GM10248 (cell line): ENCODE data around the gene ACADSB.

ENCODE experiments used
- CTCF ChIA-PET: fragments of 300-600 bp; sonication (Branson Sonifier 250); formaldehyde crosslinking; extraction: SDS; loops from one replicate; lab custom pipeline; 2021; ENCODE audit warnings: antibody characterized with exemption; lab: Yijun Ruan, JAX
- POLR2A ChIA-PET: fragments of 350-650 bp; sonication (Branson Sonifier 250); formaldehyde crosslinking; extraction: SDS; loops from one replicate; lab custom pipeline; 2020; ENCODE audit warnings: antibody characterized with exemption; lab: Yijun Ruan, JAX
- DNase-seq: peaks from one replicate; pipeline ENCODE4 v3.0.0; 2012; ENCODE audit errors: extremely low spot score
- TF ChIP-seq, protein P1 (sequence below): IDR thresholded peaks from 2 replicates; pipeline ENCODE4 v1.5.1; 2012; ENCODE audit warnings: mild to moderate bottlenecking, low read depth; ENCODE audit errors: extremely low read depth, missing control alignments, control extremely low read depth

ACADSB gene

DNA sequence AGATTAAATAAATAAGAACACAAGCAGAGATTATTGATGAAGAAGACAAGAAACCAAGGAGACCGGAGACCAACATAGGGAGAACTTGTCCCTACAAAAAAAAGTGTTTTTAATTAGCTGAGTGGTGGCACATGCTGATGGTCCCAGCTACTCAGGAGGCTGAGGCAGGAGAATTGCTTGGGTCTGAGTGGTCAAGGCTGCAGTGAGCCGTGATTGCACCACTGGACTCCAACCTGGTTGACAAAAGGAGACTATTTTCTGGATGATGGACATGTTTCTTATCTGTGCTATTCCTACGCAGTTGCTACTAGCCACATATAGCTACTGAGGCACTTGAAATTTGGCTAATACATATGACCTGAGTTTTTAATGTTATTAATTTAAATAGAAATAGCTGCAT lies 9.9 kb upstream of the ACADSB start:
- no peak for DNase-seq
- ChIA-PET CTCF (interaction anchor here (1.2 to 12.2 kb wide), 4 partner anchors 8 to 44 kb away, joined by 3 to 107 read pairs (median 5); partner anchors contain the start of gene PSTK), POLR2A (interaction anchor here (1.3 kb wide), 1 partner anchor 9 kb away, joined by 3 read pairs; no protein-coding TSS in a partner anchor)
- TF ChIP-seq, protein P1, sequence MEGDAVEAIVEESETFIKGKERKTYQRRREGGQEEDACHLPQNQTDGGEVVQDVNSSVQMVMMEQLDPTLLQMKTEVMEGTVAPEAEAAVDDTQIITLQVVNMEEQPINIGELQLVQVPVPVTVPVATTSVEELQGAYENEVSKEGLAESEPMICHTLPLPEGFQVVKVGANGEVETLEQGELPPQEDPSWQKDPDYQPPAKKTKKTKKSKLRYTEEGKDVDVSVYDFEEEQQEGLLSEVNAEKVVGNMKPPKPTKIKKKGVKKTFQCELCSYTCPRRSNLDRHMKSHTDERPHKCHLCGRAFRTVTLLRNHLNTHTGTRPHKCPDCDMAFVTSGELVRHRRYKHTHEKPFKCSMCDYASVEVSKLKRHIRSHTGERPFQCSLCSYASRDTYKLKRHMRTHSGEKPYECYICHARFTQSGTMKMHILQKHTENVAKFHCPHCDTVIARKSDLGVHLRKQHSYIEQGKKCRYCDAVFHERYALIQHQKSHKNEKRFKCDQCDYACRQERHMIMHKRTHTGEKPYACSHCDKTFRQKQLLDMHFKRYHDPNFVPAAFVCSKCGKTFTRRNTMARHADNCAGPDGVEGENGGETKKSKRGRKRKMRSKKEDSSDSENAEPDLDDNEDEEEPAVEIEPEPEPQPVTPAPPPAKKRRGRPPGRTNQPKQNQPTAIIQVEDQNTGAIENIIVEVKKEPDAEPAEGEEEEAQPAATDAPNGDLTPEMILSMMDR, result no peak

DNA sequence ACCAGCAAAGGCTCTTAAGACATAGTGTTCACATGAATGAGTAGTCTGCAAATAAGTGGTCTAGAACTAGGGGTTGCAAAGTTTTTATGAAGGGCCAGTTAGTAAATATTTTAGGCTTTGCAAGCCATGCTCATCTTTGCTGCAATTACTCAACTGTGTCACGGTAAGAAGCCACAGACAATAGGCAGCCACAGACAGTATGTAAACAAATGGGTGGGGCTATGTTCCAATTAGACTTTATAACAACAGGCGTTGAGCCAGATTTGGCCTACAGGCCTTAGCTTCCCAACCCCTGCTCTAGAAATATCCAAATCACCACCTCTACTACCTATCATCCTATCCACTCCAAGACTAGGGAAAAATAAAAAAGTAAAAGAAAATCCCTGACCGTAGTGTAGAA lies 9.5 kb upstream of the ACADSB start:
- TF ChIP-seq, protein P1, result no peak
- ChIA-PET POLR2A (interaction anchor here (1.3 kb wide), 1 partner anchor 9 kb away, joined by 3 read pairs; no protein-coding TSS in a partner anchor), CTCF (interaction anchor here (1.2 to 12.2 kb wide), 4 partner anchors 8 to 44 kb away, joined by 3 to 107 read pairs (median 5); partner anchors contain the start of gene PSTK)
- no peak for DNase-seq

DNA sequence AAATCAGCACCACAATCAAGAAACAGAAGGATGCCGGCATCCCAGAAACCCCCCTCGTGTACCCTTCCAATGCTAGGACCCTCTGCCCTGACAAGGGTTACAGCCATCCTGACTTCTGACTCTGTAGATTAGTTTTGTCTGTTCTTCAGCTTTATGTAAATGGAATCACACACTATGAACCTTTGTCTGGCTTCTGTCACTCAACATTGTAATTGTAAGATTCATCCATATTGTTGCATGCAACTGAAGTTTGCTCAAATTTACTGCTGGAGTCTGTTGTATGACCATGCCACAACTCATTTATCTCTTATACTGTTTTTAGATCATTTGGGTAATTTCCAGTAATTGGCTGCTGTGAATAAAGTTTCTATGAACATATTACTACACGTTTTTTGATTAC lies 8.7 kb upstream of the ACADSB start:
- TF ChIP-seq, protein P1, result no peak
- ChIA-PET POLR2A (no interaction called here), CTCF (interaction anchor here (1.2 to 12.2 kb wide), 4 partner anchors 9 to 43 kb away, joined by 3 to 107 read pairs (median 5); partner anchors contain the start of gene PSTK)
- DNase-seq, result no peak

DNA sequence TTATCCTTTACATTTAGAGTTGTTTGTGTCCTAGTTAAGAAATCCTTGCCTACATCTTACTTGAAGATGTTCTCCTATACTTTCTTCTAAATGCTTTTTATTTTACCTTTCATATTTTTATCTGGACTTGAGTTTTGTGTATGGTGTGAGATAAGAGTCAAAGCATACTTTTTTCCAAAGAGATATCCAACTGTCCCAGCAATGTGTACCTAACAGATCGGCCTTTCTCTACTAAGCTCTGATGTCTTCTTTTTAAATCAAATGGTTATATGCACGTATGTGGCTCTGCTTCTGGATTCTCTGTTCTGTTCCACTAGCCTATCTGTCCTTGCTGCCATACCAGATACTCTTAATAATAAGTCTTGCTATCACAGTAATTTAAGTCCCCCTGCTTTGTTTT lies 7.4 kb upstream of the ACADSB start:
- no peak for DNase-seq
- TF ChIP-seq, protein P1, result no peak
- POLR2A ChIA-PET, result interaction anchor here (0.6 kb wide), 1 partner anchor 1740 kb away, joined by 3 read pairs; no protein-coding TSS in a partner anchor
- CTCF ChIA-PET, result interaction anchor here (10.4 kb wide), 1 partner anchor 19 kb away, joined by 84 read pairs; the partner anchor contains the start of gene PSTK

DNA sequence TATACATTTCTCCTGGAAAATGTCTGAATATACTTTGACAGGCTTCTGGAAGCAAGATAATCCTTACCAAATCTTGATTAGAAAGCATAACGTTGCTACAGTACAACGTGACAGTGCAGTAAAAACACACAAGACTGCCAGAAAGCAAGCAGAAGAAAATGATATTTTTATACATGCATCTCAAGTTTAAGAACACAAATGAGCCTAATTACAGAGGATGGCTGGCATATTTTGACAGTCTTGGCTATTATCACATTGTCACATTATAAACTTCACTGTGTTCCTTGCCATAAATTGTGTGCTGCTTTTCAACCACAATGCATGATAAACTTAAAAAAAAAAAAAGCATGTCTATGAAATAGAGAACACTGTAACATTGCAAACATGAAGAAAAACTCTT lies 4.5 kb upstream of the ACADSB start:
- TF ChIP-seq, protein P1, result no peak
- ChIA-PET POLR2A (no interaction called here), CTCF (interaction anchor here (10.4 kb wide), 1 partner anchor 22 kb away, joined by 84 read pairs; the partner anchor contains the start of gene PSTK)
- no peak for DNase-seq

DNA sequence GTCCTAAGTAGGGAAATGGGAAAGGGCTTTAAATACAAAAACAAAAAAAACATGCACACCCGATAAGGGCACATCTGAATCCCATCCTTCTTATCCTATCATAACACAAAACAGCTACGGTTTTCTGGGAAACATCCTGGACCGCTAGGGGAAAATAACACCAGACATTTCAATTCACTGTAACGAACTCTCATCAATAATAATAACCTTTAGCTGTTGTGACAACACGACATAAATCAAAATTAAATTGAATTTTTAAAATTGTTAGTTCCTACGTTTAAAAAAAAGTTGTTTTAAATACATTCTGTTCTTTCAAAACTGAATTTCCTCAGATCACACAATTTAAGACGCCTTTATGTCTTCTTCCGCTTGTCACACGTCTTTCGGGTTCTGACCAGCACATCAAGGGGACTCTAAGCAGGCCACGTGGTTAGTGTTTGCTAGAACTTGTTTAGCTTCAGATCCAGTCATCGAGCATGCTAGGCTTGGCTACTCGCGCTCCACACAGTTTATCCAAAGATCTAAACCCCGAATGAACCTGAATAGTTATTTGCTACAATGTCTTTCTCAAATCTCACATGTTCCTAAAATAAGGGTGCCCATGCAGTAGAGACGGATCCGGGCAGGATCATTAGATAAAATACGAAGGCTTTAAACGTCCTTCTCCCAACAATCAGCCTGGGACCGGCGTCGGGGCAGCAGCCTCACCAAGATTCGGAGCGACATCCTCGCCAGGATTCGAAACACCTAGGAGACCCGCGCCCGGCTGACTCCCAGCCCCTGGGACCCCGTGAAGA lies 1.1 kb upstream of the ACADSB start:
- TF ChIP-seq, protein P1, result no peak
- ChIA-PET POLR2A (interaction anchor here (0.6 to 1.6 kb wide), 4 partner anchors 12 to 127 kb away, joined by 3 to 8 read pairs (median 3); partner anchors contain the start of gene PSTK), CTCF (interaction anchor here (1.2 to 10.4 kb wide), 3 partner anchors 13 to 50 kb away, joined by 3 to 84 read pairs (median 4); partner anchors contain the start of gene PSTK)
- DNase-seq, result peak; percentile 61
